Astrocyte (in vitro differentiated cells and primary cell): ENCODE measurements around the gene MT3.

Source experiments
- CTCF ChIP-seq: IDR thresholded peaks from 2 replicates; pipeline ENCODE4 v1.5.1; 2011; ENCODE audit warnings: low read depth, mild to moderate bottlenecking, inconsistent platforms, low read length, moderate library complexity; ENCODE audit not compliant: insufficient read depth
- EZH2 ChIP-seq: IDR thresholded peaks from 2 replicates; pipeline ENCODE4 v1.6.1; 2012; ENCODE audit warnings: mild to moderate bottlenecking, low read length, inconsistent platforms; ENCODE audit not compliant: insufficient read depth

GRCh38 chr16:56593573-56594291 is 4.4 kb downstream of the MT3 start:
- TF ChIP-seq CTCF, result no peak
- TF ChIP-seq EZH2, result no peak
